HG03460 (cell line): ENCODE results near the gene KIF5A.
"Not testable (repeated sequence)": the region's sequence is repeated elsewhere in the genome, so short reads cannot be mapped to it uniquely, and the experiment has no call there.

Experiments used
- ATAC-seq: cut with Tn5 transposase; IDR thresholded peaks from one replicate; pipeline ENCODE4 v1.9.1; 2021; ENCODE audit not compliant: unreplicated experiment

Gene KIF5A

DNA sequence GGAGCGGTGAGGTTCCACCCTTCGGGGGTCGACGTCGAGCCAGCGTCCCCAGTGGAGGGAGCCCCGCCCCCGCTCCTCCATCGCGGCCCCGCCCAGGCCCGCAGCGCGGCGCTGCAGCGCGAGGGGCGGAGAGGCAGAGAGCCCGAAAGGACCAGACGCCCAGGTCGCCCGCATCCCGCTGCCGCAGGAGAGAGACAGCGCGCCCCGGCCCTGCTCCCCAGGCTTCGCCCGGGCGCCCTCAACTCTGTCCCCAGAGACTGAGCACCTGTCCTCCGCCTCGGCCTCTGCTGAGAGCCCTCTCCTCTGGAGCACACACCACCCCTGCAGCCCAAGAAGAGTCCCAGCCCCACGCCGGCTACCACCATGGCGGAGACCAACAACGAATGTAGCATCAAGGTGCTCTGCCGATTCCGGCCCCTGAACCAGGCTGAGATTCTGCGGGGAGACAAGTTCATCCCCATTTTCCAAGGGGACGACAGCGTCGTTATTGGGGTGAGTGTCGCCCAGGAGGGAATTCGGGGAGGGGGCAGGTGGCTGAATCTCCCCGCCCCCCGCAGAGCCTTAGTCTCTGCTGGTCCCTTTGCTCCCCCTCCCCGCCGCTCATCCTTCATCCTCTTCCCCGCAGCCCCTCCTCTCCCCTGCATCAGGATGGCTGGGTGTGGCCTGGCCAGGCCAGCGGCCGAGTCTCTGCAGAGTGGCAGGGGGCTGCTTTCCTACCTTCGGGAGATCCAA lies at the start of gene KIF5A:
KIF5A (plus strand) TSS at position 136 of the 732 bp plus-strand sequence; CDS start at position 364, 228 bp downstream.
- ATAC-seq, result no peak

DNA sequence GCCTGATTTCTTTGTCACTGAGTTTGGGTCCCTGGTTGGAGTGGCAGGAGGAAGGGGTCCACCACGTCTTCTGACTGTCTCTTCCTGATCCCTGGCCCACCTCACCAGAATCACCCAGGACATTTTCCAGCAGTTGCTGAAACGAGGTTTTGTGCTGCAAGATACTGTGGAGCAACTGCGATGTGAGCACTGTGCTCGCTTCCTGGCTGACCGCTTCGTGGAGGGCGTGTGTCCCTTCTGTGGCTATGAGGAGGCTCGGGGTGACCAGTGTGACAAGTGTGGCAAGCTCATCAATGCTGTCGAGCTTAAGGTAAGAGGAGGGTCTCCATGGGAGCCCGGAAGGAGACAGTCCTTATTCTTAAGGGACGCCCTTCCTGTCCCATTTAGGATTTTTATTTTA lies 49.6 kb upstream of the KIF5A start:
- ATAC-seq, result no peak

DNA sequence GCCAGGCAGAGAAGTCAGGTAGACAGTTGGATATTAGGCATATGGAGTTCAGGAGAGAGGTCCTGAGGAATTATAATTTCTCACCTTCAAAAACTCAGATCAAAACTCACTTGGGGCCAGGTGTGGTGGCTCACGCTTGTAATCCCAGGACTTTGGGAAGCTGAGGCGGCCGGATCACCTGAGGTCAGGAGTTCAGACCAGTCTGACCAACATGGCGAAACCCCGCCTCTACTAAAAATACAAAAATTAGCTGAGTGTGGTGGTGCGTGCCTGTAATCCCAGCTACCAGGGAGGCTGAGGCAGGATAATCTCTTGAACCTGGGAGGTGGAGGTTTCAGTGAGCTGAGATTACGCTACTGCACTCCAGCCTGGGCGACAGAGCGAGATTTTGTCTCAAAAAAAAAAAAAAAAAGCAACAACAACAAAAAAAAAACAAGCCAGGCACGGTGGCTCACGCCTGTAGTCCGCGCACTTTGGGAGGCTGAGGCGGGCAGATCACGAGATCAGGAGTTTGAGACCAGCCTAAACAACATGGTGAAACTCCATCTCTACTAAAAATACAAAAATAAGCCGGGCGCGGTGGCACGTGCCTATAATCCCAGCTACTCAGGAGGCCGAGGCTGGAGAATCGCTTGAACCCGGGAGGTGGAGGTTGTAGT lies 47.4 kb upstream of the KIF5A start:
- not testable (repeated sequence) for ATAC-seq

DNA sequence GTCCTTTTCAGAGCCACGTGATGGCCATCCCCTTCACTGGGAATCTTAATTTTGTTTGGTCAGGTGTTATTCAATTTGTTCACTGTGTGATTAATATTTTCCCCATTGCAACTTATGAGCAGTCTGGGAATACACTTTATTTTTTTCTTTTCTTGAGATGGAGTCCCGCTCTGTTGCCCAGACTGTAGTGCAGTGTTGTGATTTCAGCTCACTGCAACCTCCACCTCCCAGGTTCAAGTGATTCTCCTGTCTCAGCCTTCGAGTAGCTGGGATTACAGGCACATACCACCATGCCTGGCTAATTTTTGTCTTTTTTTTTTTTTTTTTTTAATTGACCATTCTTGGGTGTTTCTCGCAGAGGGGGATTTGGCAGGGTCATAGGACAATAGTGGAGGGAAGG lies 43.3 kb upstream of the KIF5A start:
- not testable (repeated sequence) for ATAC-seq

DNA sequence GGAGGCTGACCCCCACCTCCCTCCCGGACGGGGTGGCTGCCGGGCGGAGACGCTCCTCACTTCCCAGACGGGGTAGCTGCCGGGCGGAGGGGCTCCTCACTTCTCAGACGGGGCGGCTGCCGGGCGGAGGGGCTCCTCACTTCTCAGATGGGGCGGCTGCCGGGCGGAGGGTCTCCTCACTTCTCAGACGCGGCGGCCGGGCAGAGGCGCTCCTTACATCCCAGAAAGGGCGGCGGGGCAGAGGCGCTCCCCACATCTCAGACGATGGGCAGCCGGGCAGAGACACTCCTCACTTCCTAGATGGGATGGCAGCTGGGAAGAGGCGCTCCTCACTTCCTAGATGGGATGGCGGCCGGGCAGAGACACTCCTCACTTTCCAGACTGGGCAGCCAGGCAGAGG lies 42.0 kb upstream of the KIF5A start:
- not testable (repeated sequence) for ATAC-seq

DNA sequence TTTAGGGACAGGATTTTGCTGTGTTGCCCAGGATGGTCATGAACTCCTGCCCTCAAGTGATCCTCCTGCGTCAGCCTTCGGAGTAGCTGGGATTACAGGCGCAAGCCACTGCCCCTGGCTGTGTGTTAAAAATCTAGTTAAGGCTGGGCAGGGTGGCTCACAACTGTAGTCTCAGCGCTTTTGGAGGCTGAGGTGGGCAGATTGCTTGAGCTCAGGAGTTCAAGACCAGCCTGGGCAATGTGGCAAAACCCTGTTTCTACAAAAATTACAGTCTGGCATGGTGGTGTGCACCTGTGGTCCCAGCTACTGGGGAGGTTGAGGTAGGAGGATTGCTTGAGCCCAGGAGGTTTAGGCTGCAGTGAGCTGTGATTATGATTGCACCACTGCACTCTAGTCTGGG lies 38.7 kb upstream of the KIF5A start:
- ATAC-seq, result no peak

DNA sequence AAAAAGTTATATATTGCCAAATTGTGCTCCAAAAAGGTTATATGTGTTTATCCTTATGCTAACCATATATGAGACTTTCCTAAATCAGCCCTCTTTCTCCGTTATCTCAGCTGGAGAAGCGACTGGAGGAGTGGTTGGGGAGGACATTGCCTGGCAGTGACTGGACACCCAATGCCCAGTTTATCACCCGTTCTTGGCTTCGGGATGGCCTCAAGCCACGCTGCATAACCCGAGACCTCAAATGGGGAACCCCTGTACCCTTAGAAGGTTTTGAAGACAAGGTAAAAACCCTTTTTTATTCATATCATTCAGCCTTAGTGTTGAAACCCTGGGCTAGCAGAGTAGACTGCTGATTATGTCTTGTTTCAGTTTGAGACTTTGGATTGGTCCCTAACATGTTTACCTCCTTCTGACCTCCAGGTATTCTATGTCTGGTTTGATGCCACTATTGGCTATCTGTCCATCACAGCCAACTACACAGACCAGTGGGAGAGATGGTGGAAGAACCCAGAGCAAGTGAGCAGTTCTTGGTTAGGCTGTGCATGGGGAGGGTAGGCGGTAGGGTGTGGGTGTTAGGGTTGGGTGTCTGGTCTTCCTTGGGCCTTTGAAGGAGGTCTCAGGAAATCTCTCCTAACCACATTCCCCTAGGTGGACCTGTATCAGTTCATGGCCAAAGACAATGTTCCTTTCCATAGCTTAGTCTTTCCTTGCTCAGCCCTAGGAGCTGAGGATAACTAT lies 38.1 kb upstream of the KIF5A start:
- no peak for ATAC-seq

DNA sequence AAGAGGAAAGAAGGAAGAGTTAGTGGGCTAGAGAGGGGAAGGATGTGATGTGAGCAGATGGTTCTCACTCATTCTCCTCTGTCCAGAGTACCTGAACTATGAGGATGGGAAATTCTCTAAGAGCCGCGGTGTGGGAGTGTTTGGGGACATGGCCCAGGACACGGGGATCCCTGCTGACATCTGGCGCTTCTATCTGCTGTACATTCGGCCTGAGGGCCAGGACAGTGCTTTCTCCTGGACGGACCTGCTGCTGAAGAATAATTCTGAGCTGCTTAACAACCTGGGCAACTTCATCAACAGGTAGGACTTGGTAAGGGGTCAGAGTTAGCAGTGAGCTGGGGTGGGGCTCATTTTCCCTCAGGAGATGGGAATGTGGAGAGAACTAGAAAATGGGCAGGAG lies 37.2 kb upstream of the KIF5A start:
- no peak for ATAC-seq

DNA sequence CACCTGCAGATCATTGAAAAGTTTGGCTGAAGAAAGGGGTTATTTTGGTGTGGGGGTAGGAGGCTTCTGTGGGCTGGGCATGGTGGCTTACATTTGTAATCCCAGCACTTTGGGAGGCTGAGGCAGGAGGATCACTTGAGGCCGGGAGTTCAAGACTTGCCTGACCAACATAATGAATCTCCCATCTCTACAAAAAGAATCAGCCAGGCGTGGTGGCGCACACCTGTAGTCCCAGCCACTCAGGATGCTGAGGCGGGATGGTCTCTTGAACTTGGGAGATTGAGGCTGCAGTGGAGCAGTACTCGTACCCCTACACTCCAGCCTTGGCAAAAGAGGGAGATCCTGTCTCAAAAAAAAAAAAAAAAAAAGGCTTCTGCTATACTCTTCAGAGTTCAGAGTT lies 36.6 kb upstream of the KIF5A start:
- ATAC-seq, result no peak

DNA sequence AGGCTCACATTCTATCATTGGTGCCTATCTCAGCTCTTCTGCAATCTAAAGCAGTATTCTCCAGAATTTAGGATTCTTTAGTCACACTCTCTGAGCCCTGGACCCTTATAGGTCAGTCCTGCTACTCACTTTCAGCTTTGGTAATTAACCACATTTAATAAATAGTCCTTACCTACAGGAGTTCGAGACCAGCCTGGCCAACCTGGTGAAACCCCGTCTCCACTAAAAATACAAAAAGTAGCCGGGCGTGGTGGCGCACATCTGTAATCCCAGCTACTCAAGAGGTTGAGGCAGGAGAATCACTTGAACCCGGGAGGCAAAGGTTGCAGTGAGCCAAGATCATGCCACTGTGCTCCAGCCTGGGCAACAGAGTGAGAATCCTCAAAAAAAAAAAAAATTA lies 36.2 kb upstream of the KIF5A start:
- ATAC-seq, result not testable (repeated sequence)

DNA sequence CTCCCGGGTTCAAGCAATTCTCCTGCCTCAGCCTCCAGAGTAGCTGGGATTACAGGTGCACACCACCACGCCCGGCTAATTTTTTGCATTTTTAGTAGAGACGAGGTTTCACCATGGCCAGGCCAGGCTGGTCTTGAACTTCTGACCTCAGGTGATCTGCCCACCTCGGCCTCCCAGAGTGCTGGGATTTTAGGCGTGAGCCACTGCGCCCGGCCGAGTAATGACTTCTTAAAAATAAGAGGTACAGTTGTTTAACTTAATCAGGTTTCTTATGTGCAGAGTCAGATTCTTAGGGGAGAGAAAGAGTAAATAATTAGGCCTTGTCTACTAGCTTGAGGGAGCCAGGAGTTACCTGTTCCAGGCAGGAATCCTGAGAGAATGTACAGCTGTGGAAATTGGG lies 35.6 kb upstream of the KIF5A start:
- not testable (repeated sequence) for ATAC-seq

DNA sequence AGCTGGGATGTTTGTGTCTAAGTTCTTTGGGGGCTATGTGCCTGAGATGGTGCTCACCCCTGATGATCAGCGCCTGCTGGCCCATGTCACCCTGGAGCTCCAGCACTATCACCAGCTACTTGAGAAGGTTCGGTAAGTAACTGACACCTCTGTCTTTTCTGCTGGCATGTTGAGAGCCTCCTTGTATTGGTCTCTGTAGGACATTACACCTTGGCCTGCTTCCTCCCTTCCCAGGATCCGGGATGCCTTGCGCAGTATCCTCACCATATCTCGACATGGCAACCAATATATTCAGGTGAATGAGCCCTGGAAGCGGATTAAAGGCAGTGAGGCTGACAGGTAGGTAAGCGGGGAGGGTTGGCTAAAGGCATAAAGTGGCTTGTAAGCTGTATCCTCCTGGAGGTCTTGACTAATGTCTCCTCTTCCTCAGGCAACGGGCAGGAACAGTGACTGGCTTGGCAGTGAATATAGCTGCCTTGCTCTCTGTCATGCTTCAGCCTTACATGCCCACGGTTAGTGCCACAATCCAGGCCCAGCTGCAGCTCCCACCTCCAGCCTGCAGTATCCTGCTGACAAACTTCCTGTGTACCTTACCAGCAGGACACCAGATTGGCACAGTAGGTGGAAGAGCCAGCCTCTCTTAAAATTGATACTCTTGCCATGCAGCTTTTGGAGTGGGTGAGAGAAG lies 35.0 kb upstream of the KIF5A start:
- no peak for ATAC-seq

DNA sequence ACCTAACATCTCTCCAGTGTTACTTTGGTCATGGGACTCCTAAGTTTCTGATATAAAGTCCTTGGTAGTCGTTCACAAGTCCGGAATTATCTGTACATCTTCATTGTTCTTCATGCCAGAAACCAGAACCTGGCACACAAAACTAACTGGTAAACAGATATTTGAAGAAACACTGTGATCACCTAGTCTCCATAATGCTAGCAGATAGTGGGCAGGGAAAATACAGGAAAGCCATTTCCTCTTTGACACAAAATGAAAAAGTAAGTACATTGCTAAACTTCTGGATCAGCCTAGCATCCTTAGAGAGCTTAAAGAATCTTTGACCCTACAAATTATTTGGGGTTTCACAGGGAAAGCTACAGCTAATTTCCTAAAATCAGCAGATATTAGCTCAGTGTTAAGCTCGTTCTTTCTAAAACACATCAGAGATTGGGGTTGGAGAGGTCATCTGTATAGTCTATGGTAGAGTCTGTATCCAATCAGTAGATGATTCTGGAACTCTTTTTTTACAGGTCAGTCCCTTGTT lies 34.4 kb upstream of the KIF5A start:
- ATAC-seq, result no peak

DNA sequence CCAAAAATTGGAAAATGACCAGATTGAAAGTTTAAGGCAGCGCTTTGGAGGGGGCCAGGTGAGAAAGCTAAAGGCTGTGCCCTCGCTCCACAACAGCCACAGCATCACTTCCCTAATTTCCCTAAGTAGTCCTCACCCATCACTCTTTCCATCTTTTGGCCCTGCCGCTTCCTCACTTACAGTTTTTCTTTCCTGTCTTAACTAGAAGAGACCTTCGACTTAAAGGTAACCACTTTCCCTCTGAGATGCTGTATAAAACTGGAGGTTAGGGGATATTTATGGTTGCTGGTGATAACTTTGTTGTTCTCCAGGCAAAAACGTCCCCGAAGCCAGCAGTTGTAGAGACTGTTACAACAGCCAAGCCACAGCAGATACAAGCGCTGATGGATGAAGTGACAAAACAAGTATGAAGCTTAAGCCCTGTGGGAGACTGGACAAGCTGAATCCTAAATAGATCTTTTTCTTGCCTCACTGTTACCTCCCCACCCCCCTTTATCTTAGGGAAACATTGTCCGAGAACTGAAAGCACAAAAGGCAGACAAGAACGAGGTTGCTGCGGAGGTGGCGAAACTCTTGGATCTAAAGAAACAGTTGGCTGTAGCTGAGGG lies 33.8 kb upstream of the KIF5A start:
- no peak for ATAC-seq

DNA sequence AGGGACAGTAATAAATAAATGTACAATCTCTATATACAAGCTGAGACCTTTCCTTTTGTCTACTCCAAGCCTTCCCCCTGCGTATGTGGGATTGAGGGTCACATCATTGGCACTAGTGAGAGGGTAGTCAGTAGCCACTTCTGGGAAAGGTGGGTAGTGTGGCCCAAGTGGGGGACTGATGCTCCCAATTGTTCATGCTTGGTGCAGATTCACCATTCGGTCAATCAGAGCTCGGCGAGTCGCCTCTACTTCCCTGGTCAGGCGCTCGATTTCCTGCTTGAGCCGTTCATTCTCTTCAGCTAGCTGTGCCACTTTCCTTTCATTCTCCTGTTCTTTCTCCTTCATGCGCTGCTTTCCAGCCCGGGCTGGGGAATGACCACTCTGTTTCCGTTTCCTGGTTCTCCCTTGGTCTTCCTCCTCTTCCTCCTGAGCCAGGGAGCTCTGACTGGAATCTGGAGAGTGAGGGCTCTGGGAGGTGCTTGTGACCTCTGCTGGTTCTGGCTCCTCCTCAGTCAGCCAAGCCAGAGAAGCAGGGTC lies 33.2 kb upstream of the KIF5A start:
- no peak for ATAC-seq

DNA sequence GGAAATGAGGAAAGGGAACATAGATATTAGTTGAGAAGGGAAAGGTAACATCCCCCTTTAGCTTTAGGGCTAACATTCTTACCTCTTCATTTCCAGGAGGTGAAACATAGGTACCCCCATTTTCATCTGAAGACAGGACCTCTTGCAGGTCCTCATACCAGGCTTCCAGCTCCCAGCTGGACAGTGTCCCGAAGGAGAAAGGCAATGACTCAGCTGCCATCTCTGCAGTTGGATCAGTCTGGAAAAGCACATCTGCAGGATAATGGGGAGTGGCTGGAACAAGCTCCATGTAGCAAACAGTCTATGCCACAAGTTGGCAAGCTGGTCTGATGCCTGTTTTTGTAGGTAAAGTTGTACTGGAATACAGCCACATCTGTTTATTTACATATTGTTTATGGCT lies 32.7 kb upstream of the KIF5A start:
- no peak for ATAC-seq

DNA sequence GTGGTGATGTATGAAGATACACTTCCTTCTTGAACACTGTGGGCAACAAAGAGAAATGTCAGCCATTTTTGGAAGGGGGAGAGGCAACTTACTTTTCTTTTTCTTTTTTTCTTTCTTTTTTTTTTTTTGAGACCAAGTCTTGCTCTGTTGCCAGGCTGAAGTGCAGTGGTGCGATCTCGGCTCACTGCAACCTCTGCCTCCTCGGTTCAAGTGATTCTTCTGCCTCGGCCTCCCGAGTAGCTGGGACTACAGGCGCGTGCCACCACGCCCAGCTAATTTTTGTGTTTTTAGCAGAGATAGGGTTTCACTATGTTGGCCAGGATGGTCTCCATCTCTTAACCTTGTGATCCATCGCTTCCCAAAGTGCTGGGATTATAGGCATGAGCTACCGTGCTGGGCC lies 32.1 kb upstream of the KIF5A start:
- not testable (repeated sequence) for ATAC-seq

DNA sequence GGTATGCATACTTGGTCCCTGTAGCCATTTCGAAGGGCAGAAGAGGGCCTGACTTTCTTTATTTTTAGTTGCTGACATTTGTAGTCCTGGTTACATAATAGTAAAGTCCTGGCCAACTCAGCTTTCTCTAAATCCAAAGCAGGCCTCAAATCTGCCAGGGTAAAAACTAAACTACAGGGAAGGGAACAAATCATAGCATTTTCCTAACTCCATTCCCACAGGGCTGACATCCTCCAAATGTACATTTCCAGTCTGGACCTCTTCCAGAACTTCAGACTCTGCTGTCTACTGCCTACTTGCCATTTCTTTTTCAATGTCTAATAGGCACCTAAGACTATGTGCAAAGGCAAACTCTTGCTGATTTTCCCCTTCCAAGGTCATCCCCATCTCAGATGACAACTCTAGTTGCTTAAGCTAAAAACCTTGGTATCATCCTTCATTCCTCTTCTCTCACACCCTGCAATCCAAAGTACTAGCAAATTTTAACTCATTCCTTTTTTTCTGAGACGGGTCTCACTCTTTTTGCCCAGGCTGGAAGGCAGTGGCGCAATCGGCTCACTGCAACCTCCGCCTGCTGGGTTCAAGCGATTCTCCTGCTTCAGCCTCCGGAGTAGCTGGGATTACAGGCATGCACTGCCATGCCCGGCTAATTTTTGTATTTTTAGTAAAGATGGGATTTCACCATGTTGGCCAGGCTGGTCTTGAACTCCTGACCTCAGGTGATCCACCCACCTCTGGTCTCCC lies 31.5 kb upstream of the KIF5A start:
- ATAC-seq, result no peak

DNA sequence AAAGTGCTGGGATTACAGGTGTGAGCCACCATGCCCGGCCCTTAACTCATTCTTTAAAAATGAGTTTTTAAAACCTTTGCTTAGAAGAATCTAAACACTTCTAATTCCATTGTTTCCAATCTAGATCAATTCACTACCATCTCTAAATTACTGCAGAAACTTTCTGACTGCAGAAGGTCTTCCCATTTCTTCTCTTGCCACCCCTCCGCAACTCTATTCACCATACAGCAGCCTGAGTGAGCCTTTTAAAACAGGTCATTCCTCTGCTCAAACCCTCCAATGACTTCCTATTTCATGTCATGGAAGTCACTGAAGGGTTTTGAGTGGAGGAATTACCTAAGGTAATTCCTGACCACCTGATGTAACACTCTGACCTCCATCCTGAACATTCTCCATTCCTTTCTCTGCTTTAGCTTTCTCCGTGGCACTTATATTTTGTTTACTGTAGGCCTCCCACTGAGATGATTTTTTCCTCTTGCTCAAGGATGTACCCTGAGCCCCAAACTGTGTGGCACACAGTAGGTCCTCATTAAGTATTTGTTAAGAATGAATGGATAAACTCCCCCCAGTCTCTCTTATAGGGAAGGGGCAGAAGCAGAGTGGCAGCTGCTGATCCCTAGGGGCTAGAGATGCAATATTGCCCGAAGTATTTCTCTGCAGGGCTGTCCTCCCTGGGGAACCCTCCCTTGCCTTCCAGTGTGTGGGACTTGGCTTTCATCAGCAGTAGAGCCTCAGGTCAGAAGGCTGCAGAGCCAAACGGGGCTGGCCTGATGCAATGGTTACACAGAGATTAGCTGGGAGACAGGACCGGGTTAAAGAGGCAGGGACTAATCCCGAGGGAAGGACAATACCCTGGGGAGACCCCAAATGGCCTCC lies 30.7 kb upstream of the KIF5A start:
- ATAC-seq, result no peak
